ENCODE results near the gene SLC22A13. TPM values are rescaled to one million over a fixed set of nuclear protein-coding genes. Genes with fewer than 3 reads are reported as not detected.
"Not testable (repeated sequence)": the region's sequence is repeated elsewhere in the genome, so short reads cannot be mapped to it uniquely, and the experiment has no call there.

SLC22A13 gene
- polyA plus RNA-seq, 1 experiment, result 0.15 TPM

DNA sequence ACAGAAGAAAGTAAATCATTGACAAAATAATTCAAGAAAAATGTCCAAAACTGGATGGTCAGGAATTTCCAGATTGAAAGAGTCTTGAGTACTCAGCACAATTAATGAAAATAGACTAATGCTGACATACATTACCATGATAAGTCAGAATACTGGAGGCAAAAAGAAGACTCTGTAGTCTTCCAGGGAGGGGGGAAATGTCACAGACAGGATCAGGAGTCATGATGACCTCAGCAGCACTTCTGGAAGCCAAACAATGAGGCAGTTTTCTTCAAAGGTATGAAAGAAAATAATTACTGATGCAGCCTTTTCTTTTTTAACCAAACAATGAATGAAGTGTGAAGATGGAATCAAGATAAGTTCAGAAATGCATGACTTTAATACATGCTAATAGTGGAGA, 30.1 kb upstream of the SLC22A13 start:
- POLR2A ChIA-PET, result no interaction called here
- no peak for DNase-seq (ENCODE audit: low read depth, low spot score)
- TF ChIP-seq, protein P1, sequence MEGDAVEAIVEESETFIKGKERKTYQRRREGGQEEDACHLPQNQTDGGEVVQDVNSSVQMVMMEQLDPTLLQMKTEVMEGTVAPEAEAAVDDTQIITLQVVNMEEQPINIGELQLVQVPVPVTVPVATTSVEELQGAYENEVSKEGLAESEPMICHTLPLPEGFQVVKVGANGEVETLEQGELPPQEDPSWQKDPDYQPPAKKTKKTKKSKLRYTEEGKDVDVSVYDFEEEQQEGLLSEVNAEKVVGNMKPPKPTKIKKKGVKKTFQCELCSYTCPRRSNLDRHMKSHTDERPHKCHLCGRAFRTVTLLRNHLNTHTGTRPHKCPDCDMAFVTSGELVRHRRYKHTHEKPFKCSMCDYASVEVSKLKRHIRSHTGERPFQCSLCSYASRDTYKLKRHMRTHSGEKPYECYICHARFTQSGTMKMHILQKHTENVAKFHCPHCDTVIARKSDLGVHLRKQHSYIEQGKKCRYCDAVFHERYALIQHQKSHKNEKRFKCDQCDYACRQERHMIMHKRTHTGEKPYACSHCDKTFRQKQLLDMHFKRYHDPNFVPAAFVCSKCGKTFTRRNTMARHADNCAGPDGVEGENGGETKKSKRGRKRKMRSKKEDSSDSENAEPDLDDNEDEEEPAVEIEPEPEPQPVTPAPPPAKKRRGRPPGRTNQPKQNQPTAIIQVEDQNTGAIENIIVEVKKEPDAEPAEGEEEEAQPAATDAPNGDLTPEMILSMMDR (IDR thresholded peaks at IDR 0.05; ENCODE audit: low read depth, low read length), result no peak

DNA sequence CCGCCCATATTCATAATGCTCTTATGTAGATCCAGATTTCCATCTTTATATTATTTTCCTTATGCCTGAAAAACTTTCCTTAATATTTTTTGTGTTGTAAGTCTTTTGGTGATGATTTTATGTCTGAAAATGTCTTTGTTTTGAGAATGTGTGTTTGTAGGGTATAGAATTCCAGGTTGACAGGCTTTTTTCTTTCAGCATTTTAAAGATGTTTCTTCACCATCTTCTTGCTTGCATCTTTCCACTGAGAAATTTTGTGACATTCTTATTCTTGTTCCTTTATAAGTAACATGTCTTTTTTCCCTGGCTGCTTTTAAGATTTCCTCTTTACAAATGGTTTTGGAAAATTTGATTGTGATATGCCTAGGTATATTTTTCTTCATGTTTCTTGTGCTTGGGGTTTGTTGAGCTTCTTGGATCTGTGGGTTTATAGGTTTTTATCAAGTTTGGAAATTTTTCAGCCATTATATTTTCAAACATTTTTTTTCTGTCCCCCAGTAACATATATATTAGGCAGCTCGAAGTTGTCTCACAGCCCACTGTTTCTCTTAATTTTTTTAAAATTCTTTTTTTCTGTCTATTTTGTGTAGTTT, 27.1 kb upstream of the SLC22A13 start:
- Histone ChIP-seq H3K27me3 (ENCODE audit: control insufficient read depth, insufficient read depth, low read length) (no peaks in the 10 kb centered on the region), H3K27ac (ENCODE audit: low read depth, low read length) (no peak overlapping the region), H3K9me3 (ENCODE audit: control insufficient read depth, insufficient read depth, low read length) (no peaks in the 10 kb centered on the region), H3K4me3 (ENCODE audit: low read depth, low read length) (no peak overlapping the region)
- POLR2A ChIA-PET, result no interaction called here
- TF ChIP-seq, protein P1 (IDR thresholded peaks at IDR 0.05; ENCODE audit: low read depth, low read length), result no peak
- CTCF ChIA-PET, result interaction anchor here (0.9 kb wide), 1 partner anchor 9 kb away, joined by 4 read pairs; no protein-coding TSS in a partner anchor
- DNase-seq (ENCODE audit: low read depth, low spot score), result no peak

More for the DNA sequence above, 30.1 kb upstream of the SLC22A13 start:
- Histone ChIP-seq H3K27ac (ENCODE audit: low read depth, low read length) (no peak overlapping the region), H3K27me3 (ENCODE audit: control insufficient read depth, insufficient read depth, low read length) (no peaks in the 10 kb centered on the region), H3K9me3 (ENCODE audit: control insufficient read depth, insufficient read depth, low read length) (no peaks in the 10 kb centered on the region), H3K4me3 (ENCODE audit: low read depth, low read length) (no peak overlapping the region)
- CTCF ChIA-PET, result no interaction called here

DNA sequence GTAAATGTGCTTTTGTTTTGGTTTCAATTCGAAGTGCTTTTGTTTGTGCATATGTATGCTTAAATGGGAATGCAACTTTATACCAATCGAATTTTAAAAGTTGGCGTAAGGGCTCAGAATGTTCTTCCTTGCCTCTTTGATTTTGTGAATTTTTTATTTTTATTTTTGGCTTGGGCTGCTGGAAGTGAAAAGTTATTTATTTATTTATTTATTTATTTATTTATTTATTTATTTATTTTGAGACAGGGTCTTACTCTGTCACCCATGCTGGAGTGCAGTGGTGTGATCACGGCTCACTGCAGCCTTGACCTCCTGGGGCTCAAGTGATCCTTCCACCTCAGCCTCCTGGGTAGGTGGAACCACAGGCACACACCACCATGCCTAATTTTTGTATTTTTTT, 22.8 kb upstream of the SLC22A13 start:
- POLR2A ChIA-PET, result interaction anchor here (0.9 kb wide), 1 partner anchor 105 kb away, joined by 4 read pairs; the partner anchor contains the start of gene ACAA1
- H3K27ac ChIP-seq (ENCODE audit: low read depth, low read length); DNase-seq (ENCODE audit: low read depth, low spot score); H3K27me3 ChIP-seq (ENCODE audit: control insufficient read depth, insufficient read depth, low read length); H3K4me3 ChIP-seq (ENCODE audit: low read depth, low read length); H3K9me3 ChIP-seq (ENCODE audit: control insufficient read depth, insufficient read depth, low read length); CTCF ChIA-PET: not testable (repeated sequence)

DNA sequence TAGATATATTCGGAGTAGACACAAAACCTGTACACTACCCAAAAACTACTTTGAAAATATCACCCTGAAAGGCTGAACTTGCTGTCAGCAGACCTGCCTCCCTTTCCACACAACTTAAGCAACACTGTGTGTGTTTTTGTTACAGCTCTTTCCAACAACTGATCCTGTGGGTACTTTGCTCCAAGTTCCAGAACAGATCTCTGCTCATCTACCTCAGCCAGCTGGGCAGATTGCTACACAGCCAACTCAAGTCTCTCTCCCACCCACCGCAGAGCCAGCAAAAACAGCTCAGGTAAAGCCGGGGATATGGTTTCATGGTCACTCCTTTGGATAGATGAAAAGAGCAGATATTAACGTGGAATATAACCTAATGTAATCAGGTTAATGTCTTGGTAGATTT, 19.7 kb upstream of the SLC22A13 start:
- Histone ChIP-seq H3K27ac (ENCODE audit: low read depth, low read length) (no peak overlapping the region), H3K27me3 (ENCODE audit: control insufficient read depth, insufficient read depth, low read length) (no peaks in the 10 kb centered on the region), H3K9me3 (ENCODE audit: control insufficient read depth, insufficient read depth, low read length) (no peaks in the 10 kb centered on the region), H3K4me3 (ENCODE audit: low read depth, low read length) (no peak overlapping the region)
- no peak for DNase-seq (ENCODE audit: low read depth, low spot score)
- ChIA-PET CTCF (interaction anchor here (1.2 kb wide), 1 partner anchor 129 kb away, joined by 4 read pairs; no protein-coding TSS in a partner anchor), POLR2A (no interaction called here)
- TF ChIP-seq, protein P1 (IDR thresholded peaks at IDR 0.05; ENCODE audit: low read depth, low read length), result no peak

DNA sequence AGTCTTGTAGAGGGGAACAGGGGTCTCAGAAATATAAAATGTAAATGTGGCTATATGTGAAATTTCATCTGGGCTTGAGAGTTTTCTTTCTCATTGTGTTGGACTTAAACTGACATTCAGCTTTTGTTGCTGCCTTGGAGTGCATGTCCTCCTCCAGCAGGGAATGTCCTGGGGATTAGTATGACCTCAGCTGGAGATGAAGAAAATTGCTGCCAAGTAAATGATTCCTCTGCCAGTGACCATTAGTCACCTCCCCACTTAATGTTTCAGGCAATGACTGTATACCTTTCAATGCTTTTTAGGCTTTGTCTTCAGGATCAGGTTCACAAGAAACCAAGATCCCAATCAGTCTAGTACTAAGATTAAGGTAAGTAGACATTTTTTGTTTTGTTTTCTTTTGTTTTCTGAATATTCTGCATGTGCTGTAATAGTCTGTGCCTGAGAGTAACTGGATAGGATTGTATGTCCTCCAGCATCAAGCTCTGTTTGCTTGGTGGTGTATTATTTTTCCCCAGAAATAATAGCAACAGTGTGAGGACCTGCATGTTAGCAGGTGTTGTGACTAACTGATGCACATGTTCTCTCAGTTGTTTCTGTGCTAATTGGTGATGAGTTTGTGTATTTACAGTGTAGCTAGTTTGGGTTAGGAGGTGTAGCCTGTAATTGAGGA, 18.1 kb upstream of the SLC22A13 start:
- Histone ChIP-seq H3K27ac (ENCODE audit: low read depth, low read length) (no peak overlapping the region), H3K27me3 (ENCODE audit: control insufficient read depth, insufficient read depth, low read length) (no peaks in the 10 kb centered on the region), H3K4me3 (ENCODE audit: low read depth, low read length) (no peak overlapping the region), H3K9me3 (ENCODE audit: control insufficient read depth, insufficient read depth, low read length) (no peaks in the 10 kb centered on the region)
- peak; percentile 64 for DNase-seq (ENCODE audit: low read depth, low spot score)
- ChIA-PET POLR2A (interaction anchor here (0.7 to 1.2 kb wide), 2 partner anchors 83 to 110 kb away, joined by 3 to 7 read pairs; partner anchors contain the start of genes ACAA1 and OXSR1), CTCF (interaction anchor here (0.8 to 1.8 kb wide), 9 partner anchors 9 to 131 kb away, joined by 3 to 9 read pairs (median 4); partner anchors contain the start of genes ACAA1 and XYLB)
- TF ChIP-seq, protein P1 (IDR thresholded peaks at IDR 0.05; ENCODE audit: low read depth, low read length), result peak; percentile 43
